Mesenchymal stem cell (in vitro differentiated cells and primary cell): ENCODE data around the gene SHISA5.

ENCODE experiments used
- DNase-seq: peaks from one replicate; pipeline ENCODE4 v3.0.0-alpha.2; 2013
- H2AFZ ChIP-seq: one replicate; pipeline ENCODE4 v1.6.1; 2013; ENCODE audit warnings: low read depth, mild to moderate bottlenecking, control low read depth, inconsistent platforms, low read length, moderate library complexity
- H2AK5ac ChIP-seq: 2 replicates; pipeline ENCODE4 v1.6.1; 2013; ENCODE audit warnings: low read length, moderate library complexity, mild to moderate bottlenecking, inconsistent platforms; ENCODE audit not compliant: severe bottlenecking
- H2BK120ac ChIP-seq: one replicate; pipeline ENCODE4 v1.6.1; 2013; ENCODE audit warnings: low read depth, mild to moderate bottlenecking, inconsistent platforms, low read length, moderate library complexity
- H2BK12ac ChIP-seq, 2 experiments: one replicate each; pipeline ENCODE4 v1.6.1; 2013; ENCODE audit warnings: inconsistent platforms in 2 of 2, low read length in 2 of 2, mild to moderate bottlenecking in 2 of 2, moderate library complexity in 2 of 2, control low read depth in 1 of 2
- H2BK15ac ChIP-seq: one replicate; pipeline ENCODE4 v1.6.1; 2013; ENCODE audit warnings: mild to moderate bottlenecking, low read depth, inconsistent platforms; ENCODE audit not compliant: poor library complexity, severe bottlenecking
- H2BK5ac ChIP-seq: 2 replicates; pipeline ENCODE4 v1.6.1; 2013; ENCODE audit warnings: low read depth, mild to moderate bottlenecking, low read length, control low read depth, inconsistent platforms; ENCODE audit not compliant: poor library complexity, severe bottlenecking
- H3K14ac ChIP-seq, 2 experiments: one replicate each; pipeline ENCODE4 v1.6.1; 2013; ENCODE audit warnings: inconsistent platforms in 2 of 2, low read length in 2 of 2, control low read depth in 1 of 2, mild to moderate bottlenecking in 1 of 2, moderate library complexity in 1 of 2
- H3K18ac ChIP-seq, 2 experiments: one replicate each; pipeline ENCODE4 v1.6.1; 2013; ENCODE audit warnings: inconsistent platforms in 2 of 2, low read length in 2 of 2, control low read depth in 1 of 2, low read depth in 1 of 2, mild to moderate bottlenecking in 1 of 2
- H3K23ac ChIP-seq, 2 experiments: one replicate each; pipeline ENCODE4 v1.6.1; 2013; ENCODE audit warnings: inconsistent platforms in 2 of 2, low read length in 2 of 2, mild to moderate bottlenecking in 2 of 2, moderate library complexity in 2 of 2, control low read depth in 1 of 2
- H3K27ac ChIP-seq: 2 replicates; pipeline ENCODE4 v1.5.1; 2013; ENCODE audit warnings: mild to moderate bottlenecking, moderate library complexity, low read length, control low read depth, inconsistent platforms; ENCODE audit not compliant: poor library complexity, severe bottlenecking
- H3K27me3 ChIP-seq, 2 experiments: 2 replicates each; pipeline versions ENCODE4 v1.6.1 to v1.7.0; 2013; ENCODE audit warnings: low read length in 2 of 2, mild to moderate bottlenecking in 2 of 2, moderate library complexity in 2 of 2, control low read depth in 1 of 2, inconsistent platforms in 1 of 2; ENCODE audit not compliant: control insufficient read depth in 1 of 2, insufficient read depth in 1 of 2
- H3K36me3 ChIP-seq, 2 experiments: 2 replicates each; pipeline versions ENCODE4 v1.6.1 to v1.7.0; 2013; ENCODE audit warnings: low read length in 2 of 2, control low read depth in 1 of 2, inconsistent platforms in 1 of 2, low read depth in 1 of 2, mild to moderate bottlenecking in 1 of 2; ENCODE audit not compliant: insufficient read depth in 2 of 2, control insufficient read depth in 1 of 2
- H3K4ac ChIP-seq, 2 experiments: one replicate each; pipeline ENCODE4 v1.6.1; 2013; ENCODE audit warnings: inconsistent platforms in 2 of 2, low read length in 2 of 2, mild to moderate bottlenecking in 2 of 2, moderate library complexity in 2 of 2, control low read depth in 1 of 2, low read depth in 1 of 2
- H3K4me1 ChIP-seq: 2 replicates; pipeline ENCODE4 v1.6.1; 2013; ENCODE audit warnings: low read depth, low read length, control low read depth; ENCODE audit not compliant: control insufficient read depth, insufficient read depth
- H3K4me2 ChIP-seq: 2 replicates; pipeline ENCODE4 v1.6.1; 2013; ENCODE audit warnings: low read length, mild to moderate bottlenecking, inconsistent platforms; ENCODE audit not compliant: poor library complexity, severe bottlenecking
- H3K4me3 ChIP-seq, 2 experiments: 2 replicates each; pipeline versions ENCODE4 v1.5.1 to v1.7.0; 2013; ENCODE audit warnings: low read length in 2 of 2, mild to moderate bottlenecking in 2 of 2, control low read depth in 1 of 2, low read depth in 1 of 2; ENCODE audit not compliant: insufficient read depth in 1 of 2
- H3K79me1 ChIP-seq: replicated peaks from 2 replicates; pipeline ENCODE4 v1.6.1; 2013; ENCODE audit warnings: mild to moderate bottlenecking, control low read depth, low read length, inconsistent platforms; ENCODE audit not compliant: poor library complexity, severe bottlenecking
- H3K9ac ChIP-seq: 2 replicates; pipeline ENCODE4 v1.7.0; 2013; ENCODE audit warnings: mild to moderate bottlenecking, low read length, moderate library complexity
- H3K9me3 ChIP-seq: 2 replicates; pipeline ENCODE4 v1.7.0; 2013; ENCODE audit warnings: mild to moderate bottlenecking, low read length; ENCODE audit not compliant: control insufficient read depth
- H4K8ac ChIP-seq: one replicate; pipeline ENCODE4 v1.6.1; 2013; ENCODE audit warnings: inconsistent platforms, mild to moderate bottlenecking, low read length, moderate library complexity
- H4K91ac ChIP-seq: one replicate; pipeline ENCODE4 v1.6.1; 2013; ENCODE audit warnings: mild to moderate bottlenecking, low read length, inconsistent platforms
- WGBS: methylation state at CpG from one replicate; pipeline ENCODE4 v1.1.7; 2013; ENCODE audit warnings: mixed read lengths; 5-methylcytosine and 5-hydroxymethylcytosine counted together

SHISA5 gene

DNA sequence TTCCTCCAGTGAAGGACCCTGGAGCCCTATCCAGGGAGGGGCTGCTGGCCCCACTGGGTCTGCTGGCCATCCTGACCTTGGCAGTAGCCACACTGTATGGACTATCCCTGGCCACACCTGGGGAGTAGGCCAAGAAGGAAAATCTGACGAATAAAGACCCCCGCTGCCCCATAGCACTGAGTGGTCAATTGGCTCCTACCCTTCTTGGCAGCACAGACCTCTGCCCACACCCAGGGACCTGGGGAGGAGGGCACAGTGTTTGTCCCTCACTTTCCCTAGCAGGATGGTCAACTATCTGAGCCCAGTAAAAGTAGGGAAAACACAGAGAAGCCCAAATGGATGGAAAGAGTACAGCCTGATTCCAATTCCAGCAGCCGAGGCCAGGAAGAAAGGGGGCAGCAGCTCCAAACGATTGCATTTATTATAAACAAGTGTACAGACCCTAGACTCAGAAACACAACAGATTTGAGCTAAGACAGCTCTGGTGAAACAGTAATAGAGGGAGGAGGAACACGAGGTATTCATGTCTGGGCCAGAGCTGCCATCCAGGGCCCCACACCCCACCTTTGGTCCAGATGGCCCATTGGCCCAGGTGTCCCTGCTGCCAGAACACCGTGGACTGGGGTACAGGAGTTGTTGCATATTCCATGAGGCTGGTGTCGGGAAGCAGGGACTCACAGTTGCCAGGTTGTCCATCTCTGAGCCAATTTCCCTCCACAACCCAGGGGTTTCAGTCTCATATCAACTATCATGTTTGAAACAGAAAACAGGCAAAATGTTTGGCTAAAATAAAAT is 36.3 kb downstream of the SHISA5 start:
- H3K27me3 ChIP-seq, result no peaks in the 10 kb centered on the region
- no peak overlapping the region for H2BK15ac ChIP-seq
- H3K9me3 ChIP-seq, result no peaks in the 10 kb centered on the region
- H3K36me3 ChIP-seq, result peaks cover 56 to 64% of the 10 kb centered on the region in 2 experiments
- no peak overlapping the region for H3K14ac ChIP-seq
- DNase-seq, result no peak
- no peak overlapping the region for H4K91ac ChIP-seq
- no peak overlapping the region for H3K4ac ChIP-seq
- H2AK5ac ChIP-seq, result no peak overlapping the region
- peak overlapping the region; percentile 30 for H4K8ac ChIP-seq
- H2BK5ac ChIP-seq, result no peak overlapping the region
- WGBS, result 96% methylated on average over 7 of the region's 7 CpGs
- peaks cover 32% of the 10 kb centered on the region for H3K4me1 ChIP-seq
- H3K23ac ChIP-seq, result no peak overlapping the region
- H3K4me2 ChIP-seq, result no peak overlapping the region
- H3K79me1 ChIP-seq, result peaks cover 13% of the 10 kb centered on the region
- no peak overlapping the region for H2AFZ ChIP-seq
- H2BK120ac ChIP-seq, result no peak overlapping the region
- peak overlapping the region; percentile 94 for H3K9ac ChIP-seq
- no peak overlapping the region for H3K27ac ChIP-seq
- no peak overlapping the region for H2BK12ac ChIP-seq
- peak overlapping the region in 1 of 2 experiments; percentile 88 for H3K4me3 ChIP-seq
- H3K18ac ChIP-seq, result no peak overlapping the region

DNA sequence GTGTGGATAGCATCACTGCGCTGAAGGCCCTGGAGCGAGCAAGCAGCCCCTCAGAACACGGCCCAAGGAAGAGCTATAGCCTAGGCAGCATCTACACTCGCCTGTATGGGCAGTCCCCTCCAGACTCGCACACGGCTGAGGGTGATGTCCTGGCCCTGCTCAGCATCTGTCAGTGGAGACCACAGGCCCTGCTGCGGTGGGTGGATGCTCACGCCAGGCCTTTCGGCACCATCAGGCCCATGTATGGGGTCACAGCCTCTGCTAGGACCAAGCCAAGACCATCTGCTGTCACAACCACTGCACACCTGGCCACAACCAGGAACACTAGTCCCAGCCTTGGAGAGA is 36.9 kb downstream of the SHISA5 start:
- Histone ChIP-seq H3K18ac (no peak overlapping the region), H2AFZ (no peak overlapping the region), H2BK5ac (no peak overlapping the region), H4K8ac (peak overlapping the region; percentile 30), H3K36me3 (peaks cover 56 to 64% of the 10 kb centered on the region in 2 experiments), H2BK120ac (no peak overlapping the region), H2AK5ac (peak overlapping the region; percentile 14), H3K27ac (no peak overlapping the region), H3K9me3 (no peaks in the 10 kb centered on the region), H3K27me3 (no peaks in the 10 kb centered on the region), H2BK12ac (peak overlapping the region in 1 of 2 experiments; percentile 17), H3K9ac (peak overlapping the region; percentile 94), H3K14ac (no peak overlapping the region), H4K91ac (no peak overlapping the region), H3K4me2 (no peak overlapping the region), H3K23ac (no peak overlapping the region), H3K79me1 (peaks cover 13% of the 10 kb centered on the region), H3K4ac (no peak overlapping the region), H3K4me1 (peaks cover 32% of the 10 kb centered on the region), H3K4me3 (peak overlapping the region in 1 of 2 experiments; percentile 88), H2BK15ac (no peak overlapping the region)
- 97% methylated on average over 9 of the region's 9 CpGs for WGBS
- DNase-seq, result no peak

GRCh38 chr3:48466386-48467109 is 37.4 kb downstream of the SHISA5 start:
- H3K27ac ChIP-seq, result peak overlapping the region; percentile 91
- H4K8ac ChIP-seq, result peak overlapping the region; percentile 98
- H2BK120ac ChIP-seq, result peak overlapping the region; percentile 95
- peak overlapping the region; percentile 94 for H3K9ac ChIP-seq
- peaks cover 13% of the 10 kb centered on the region for H3K79me1 ChIP-seq
- peak overlapping the region in 1 of 2 experiments; percentile 88 for H3K4me3 ChIP-seq
- no peak overlapping the region for H3K4me2 ChIP-seq
- DNase-seq, result no peak
- H3K36me3 ChIP-seq, result peaks cover 56 to 64% of the 10 kb centered on the region in 2 experiments
- H3K27me3 ChIP-seq, result no peaks in the 10 kb centered on the region
- peaks cover 28% of the 10 kb centered on the region for H3K4me1 ChIP-seq
- peak overlapping the region; percentile 99 for H4K91ac ChIP-seq
- peak overlapping the region; percentile 92 to 97 for H3K4ac ChIP-seq
- H2BK12ac ChIP-seq, result peak overlapping the region; percentile 20 to 92
- H2AFZ ChIP-seq, result no peak overlapping the region
- WGBS, result 96% methylated on average over 18 of the region's 19 CpGs
- no peak overlapping the region for H2BK5ac ChIP-seq
- H2AK5ac ChIP-seq, result no peak overlapping the region
- no peaks in the 10 kb centered on the region for H3K9me3 ChIP-seq
- peak overlapping the region; percentile 60 to 96 for H3K18ac ChIP-seq
- peak overlapping the region in 1 of 2 experiments; percentile 90 for H3K14ac ChIP-seq
- H2BK15ac ChIP-seq, result no peak overlapping the region
- no peak overlapping the region for H3K23ac ChIP-seq
